Endothelial cell of umbilical vein (primary cell): Measurements from ENCODE around the gene ABCB9. TPM values are rescaled to one million over a fixed set of nuclear protein-coding genes. Genes with fewer than 3 reads are reported as not detected.

ENCODE experiments used
- BruUV-seq: library from RNA; stranded (reverse); fragments of 400-500 nt; replicated peaks from 2 replicates; lab custom pipeline; 2021; lab: Mats Ljungman, UMichigan
- CTCF ChIA-PET: fragments of 300-600, 350-600 bp; sonication (Branson Sonifier 250); formaldehyde crosslinking; loops from one replicate; lab custom pipeline; 2021; ENCODE audit warnings: antibody characterized with exemption, inconsistent platforms; lab: Charles Lee
- POLR2A ChIA-PET: fragments of 300-600, 350-600 bp; sonication (Branson Sonifier 250); formaldehyde crosslinking; loops from one replicate; lab custom pipeline; 2021; ENCODE audit warnings: antibody characterized with exemption, inconsistent platforms; lab: Charles Lee
- DNase-seq: peaks from one replicate; pipeline ENCODE4 v3.0.0-alpha.2; 2011; ENCODE audit warnings: low read depth, low spot score
- FAIRE-seq: peaks from 2 replicates; lab custom pipeline; 2011; peaks lifted over from hg19 to GRCh38; lab: Jason Lieb, UNC
- H2AFZ ChIP-seq: 2 replicates; pipeline ENCODE4 v1.6.0; 2012; ENCODE audit warnings: low read depth, low read length, control low read depth, inconsistent platforms
- H3K27ac ChIP-seq: 2 replicates; pipeline ENCODE4 v1.5.1; 2011; ENCODE audit warnings: low read depth, mild to moderate bottlenecking, control low read depth, low read length, moderate library complexity; ENCODE audit not compliant: insufficient read depth
- H3K27me3 ChIP-seq, 2 experiments: 2 replicates each; pipeline versions ENCODE4 v1.6.0 to v1.6.1; 2011; ENCODE audit warnings: low read length in 2 of 2, mixed read lengths in 1 of 2; ENCODE audit not compliant: control insufficient read depth in 2 of 2, insufficient read depth in 2 of 2
- H3K36me3 ChIP-seq, 2 experiments: 2 replicates in 1 of 2; 3 replicates in 1 of 2; pipeline ENCODE4 v1.5.1; 2011; ENCODE audit warnings: low read length in 2 of 2, mild to moderate bottlenecking in 1 of 2, moderate library complexity in 1 of 2; ENCODE audit not compliant: control insufficient read depth in 2 of 2, insufficient read depth in 2 of 2; ENCODE audit errors: extremely low read depth in 1 of 2
- H3K4me1 ChIP-seq: 3 replicates; pipeline ENCODE4 v1.5.1; 2011; ENCODE audit warnings: mild to moderate bottlenecking, low read length; ENCODE audit not compliant: control insufficient read depth, insufficient read depth; ENCODE audit errors: extremely low read depth
- H3K4me2 ChIP-seq: 2 replicates; pipeline ENCODE4 v1.6.1; 2011; ENCODE audit warnings: low read length, control low read depth, mixed read lengths; ENCODE audit not compliant: insufficient read depth
- H3K4me3 ChIP-seq, 3 experiments: fragments of 200-600 bp in 1 of 3; sonication (generic), shearing (Covaris generic) in 1 of 3; replicated peaks in 1 of 3; 2 replicates each; pipeline ENCODE4 v1.5.1; 2011 to 2016; ENCODE audit warnings: control low read depth in 3 of 3, low read length in 3 of 3, mild to moderate bottlenecking in 2 of 3, inconsistent platforms in 1 of 3, low read depth in 1 of 3, moderate library complexity in 1 of 3; ENCODE audit not compliant: insufficient read depth in 1 of 3
- H3K79me2 ChIP-seq: 2 replicates; pipeline ENCODE4 v1.6.0; 2012; ENCODE audit warnings: low read length, inconsistent platforms; ENCODE audit not compliant: control insufficient read depth, insufficient read depth
- H3K9ac ChIP-seq: replicated peaks from 2 replicates; pipeline ENCODE3; 2011; ENCODE audit warnings: low read length, control low read depth; ENCODE audit not compliant: insufficient read depth; ENCODE audit errors: extremely low read depth
- H3K9me1 ChIP-seq: replicated peaks from 3 replicates; pipeline ENCODE4 v1.6.0; 2011; ENCODE audit warnings: mild to moderate bottlenecking, low read length; ENCODE audit not compliant: control insufficient read depth, insufficient read depth; ENCODE audit errors: extremely low read depth
- H3K9me3 ChIP-seq: replicated peaks from 2 replicates; pipeline ENCODE4 v1.5.1; 2012; ENCODE audit warnings: low read length, inconsistent platforms; ENCODE audit not compliant: control insufficient read depth, insufficient read depth
- H4K20me1 ChIP-seq: replicated peaks from 2 replicates; pipeline ENCODE3; 2011; ENCODE audit warnings: mild to moderate bottlenecking, low read length; ENCODE audit not compliant: control insufficient read depth, insufficient read depth; ENCODE audit errors: extremely low read depth
- CTCF ChIP-seq, 2 donors: IDR thresholded peaks; 1 replicate in 1 of 2; 2 replicates in 1 of 2; pipeline ENCODE4 v1.5.1; 2011; ENCODE audit warnings: low read length in 2 of 2, mild to moderate bottlenecking in 2 of 2, moderate library complexity in 2 of 2, control low read depth in 1 of 2, inconsistent platforms in 1 of 2, low read depth in 1 of 2; ENCODE audit not compliant: insufficient read depth in 1 of 2; ENCODE audit errors: extremely low read depth in 1 of 2
- EZH2 ChIP-seq: IDR thresholded peaks from 2 replicates; pipeline ENCODE4 v1.6.1; 2012; ENCODE audit warnings: borderline replicate concordance, low read depth, mild to moderate bottlenecking, moderate library complexity, low read length, inconsistent platforms; ENCODE audit not compliant: severe bottlenecking
- FOS ChIP-seq: IDR thresholded peaks from 2 replicates; pipeline ENCODE4 v1.6.1; 2011; ENCODE audit warnings: mild to moderate bottlenecking, low read length, moderate library complexity, borderline replicate concordance; ENCODE audit not compliant: insufficient read depth
- GATA2 ChIP-seq: IDR thresholded peaks from 2 replicates; pipeline ENCODE4 v1.7.0; 2011; ENCODE audit warnings: low read depth, mild to moderate bottlenecking, moderate library complexity, mixed read lengths, low read length; ENCODE audit not compliant: insufficient read length, insufficient read depth
- JUN ChIP-seq: IDR thresholded peaks from 2 replicates; pipeline ENCODE4 v1.6.1; 2011; ENCODE audit warnings: borderline replicate concordance, low read depth; ENCODE audit not compliant: insufficient read length, insufficient read depth
- MAX ChIP-seq: IDR thresholded peaks from 2 replicates; pipeline ENCODE4 v1.6.1; 2011; ENCODE audit not compliant: insufficient read depth, insufficient read length
- MYC ChIP-seq: IDR thresholded peaks from one replicate; pipeline ENCODE4 v1.6.1; 2011; ENCODE audit warnings: mild to moderate bottlenecking, low read depth, low read length
- POLR2A ChIP-seq: IDR thresholded peaks from 2 replicates; pipeline ENCODE4 v1.6.1; 2012; ENCODE audit warnings: low read depth, mild to moderate bottlenecking, control low read depth, low read length
- POLR2AphosphoS5 ChIP-seq: IDR thresholded peaks from 2 replicates; pipeline ENCODE4 v1.6.1; 2012; ENCODE audit warnings: low read depth, mild to moderate bottlenecking, control low read depth, low read length, moderate library complexity; ENCODE audit not compliant: insufficient read depth
- dilution Hi-C: fragments of 300-500 bp; cut with MboI; formaldehyde crosslinking; loops from one replicate; pipeline ENCODE4 v1.15.0; 2019; ENCODE audit warnings: low sequenced_read_pairs; ENCODE audit not compliant: extremely low pct_ligation_motif_present
- intact Hi-C: fragments of 100-400 bp; cut with micrococcal nuclease; formaldehyde crosslinking; loops from one replicate; pipeline ENCODE4 v1.10.0; 2022
- polyA plus RNA-seq, 4 experiments: library from polyadenylated mRNA; depleted of rRNA in 3 of 4; stranded (reverse) in 3 of 4; unstranded in 1 of 4; fragments of >200 nt; gene quantifications; 2 replicates each; pipeline versions ENCODE4 v1.2.1 to v1.2.3, GENCODE V29; 2011 to 2012; ENCODE audit warnings: missing spikeins in 1 of 4
- total RNA-seq: library from RNA; stranded (reverse); gene quantifications from 2 replicates; pipeline ENCODE4 v1.2.3, GENCODE V29; 2021

ABCB9 gene
- total and polyA plus RNA-seq, 2 donors (not counting 3 experiments of a cell fraction or from before 2014, with no cell fraction given), result 11.7 to 16.9 TPM

GRCh38 chr12:122981036-122981471 lies 14.8 kb upstream of the ABCB9 start:
- peaks cover 38% of the 10 kb centered on the region for H3K4me1 ChIP-seq
- H3K4me2 ChIP-seq, result peak overlapping the region; percentile 76
- ChIA-PET POLR2A (interaction anchor here (1.7 kb wide), 1 partner anchor 252 kb away, joined by 7 read pairs; the partner anchor contains the start of genes MPHOSPH9 and MTRFR), CTCF (interaction anchor here (1.4 to 2.0 kb wide), 2 partner anchors 187 to 257 kb away, joined by 5 to 9 read pairs; no protein-coding TSS in a partner anchor)
- H3K27ac ChIP-seq, result peak overlapping the region; percentile 78
- intact Hi-C loops (no loop called here), dilution Hi-C loops (no loop called here)
- peaks cover 23% of the 10 kb centered on the region for H3K79me2 ChIP-seq
- no peaks in the 10 kb centered on the region for H3K9me3 ChIP-seq
- H4K20me1 ChIP-seq, result no peaks in the 10 kb centered on the region
- H2AFZ ChIP-seq, result no peak overlapping the region
- H3K4me3 ChIP-seq, result peak overlapping the region; percentile 48 to 83 (median 60)
- TF ChIP-seq CTCF (IDR thresholded peaks at IDR 0.05; ENCODE audit: extremely low read depth in 1 of 2, insufficient read depth in 1 of 2, low read depth in 1 of 2, low read length in 2 of 2) (no peak), EZH2 (no peak), FOS (no peak), MYC (no peak), POLR2A (no peak), GATA2 (no peak), JUN (no peak), POLR2AphosphoS5 (no peak), MAX (no peak)
- peak; percentile 59 for DNase-seq
- FAIRE-seq, result peak; percentile 75
- BruUV-seq, result no TSS peak
- peak overlapping the region; percentile 90 for H3K9ac ChIP-seq
- H3K27me3 ChIP-seq, result no peaks in the 10 kb centered on the region
- no peaks in the 10 kb centered on the region for H3K9me1 ChIP-seq
- H3K36me3 ChIP-seq, result peaks cover 0 to 9% of the 10 kb centered on the region in 2 experiments
